Measurements from ENCODE around the gene HLA-G.
"Not testable (repeated sequence)": the region's sequence is repeated elsewhere in the genome, so short reads cannot be mapped to it uniquely, and the experiment has no call there.

Gene HLA-G

DNA sequence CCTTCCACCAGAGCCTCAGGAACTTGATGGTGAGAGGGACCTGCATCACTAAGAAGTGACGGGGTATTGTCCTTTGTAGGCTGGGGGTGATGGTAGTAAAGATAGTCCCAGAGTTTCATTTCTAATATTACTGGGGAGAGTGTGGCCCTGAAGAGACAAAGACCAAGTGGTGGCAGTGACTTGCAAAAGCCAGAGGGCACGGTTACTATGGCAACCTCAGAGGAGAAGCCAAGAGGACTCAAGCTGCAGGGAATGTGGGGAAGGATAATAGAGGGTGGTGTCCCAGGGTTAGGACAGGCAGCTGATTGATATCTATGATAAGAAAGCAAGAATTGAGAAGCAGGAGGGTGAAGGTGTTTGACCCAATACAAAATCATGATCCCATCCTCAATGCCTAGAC is 42.5 kb downstream of the HLA-G start:
- Histone ChIP-seq H4K20me1 (ENCODE audit: insufficient read depth) (no peaks in the 10 kb centered on the region), H3K4me1 (ENCODE audit: low read depth, poor library complexity, severe bottlenecking) (no peaks in the 10 kb centered on the region), H3K79me2 (ENCODE audit: insufficient read depth, low read depth) (no peaks in the 10 kb centered on the region), H2AFZ (ENCODE audit: low read depth) (no peak overlapping the region), H3K4me2 (no peak overlapping the region), H3K27ac (no peak overlapping the region), H3K27me3 (ENCODE audit: insufficient read depth, low read depth) (no peaks in the 10 kb centered on the region), H3K4me3 (IDR thresholded peaks at IDR 0.05; ENCODE audit: insufficient read depth, low read depth, low read length) (no peak overlapping the region), H3K9ac (no peak overlapping the region), H3K36me3 (ENCODE audit: insufficient read depth) (no peaks in the 10 kb centered on the region)
- TF ChIP-seq, protein P1, sequence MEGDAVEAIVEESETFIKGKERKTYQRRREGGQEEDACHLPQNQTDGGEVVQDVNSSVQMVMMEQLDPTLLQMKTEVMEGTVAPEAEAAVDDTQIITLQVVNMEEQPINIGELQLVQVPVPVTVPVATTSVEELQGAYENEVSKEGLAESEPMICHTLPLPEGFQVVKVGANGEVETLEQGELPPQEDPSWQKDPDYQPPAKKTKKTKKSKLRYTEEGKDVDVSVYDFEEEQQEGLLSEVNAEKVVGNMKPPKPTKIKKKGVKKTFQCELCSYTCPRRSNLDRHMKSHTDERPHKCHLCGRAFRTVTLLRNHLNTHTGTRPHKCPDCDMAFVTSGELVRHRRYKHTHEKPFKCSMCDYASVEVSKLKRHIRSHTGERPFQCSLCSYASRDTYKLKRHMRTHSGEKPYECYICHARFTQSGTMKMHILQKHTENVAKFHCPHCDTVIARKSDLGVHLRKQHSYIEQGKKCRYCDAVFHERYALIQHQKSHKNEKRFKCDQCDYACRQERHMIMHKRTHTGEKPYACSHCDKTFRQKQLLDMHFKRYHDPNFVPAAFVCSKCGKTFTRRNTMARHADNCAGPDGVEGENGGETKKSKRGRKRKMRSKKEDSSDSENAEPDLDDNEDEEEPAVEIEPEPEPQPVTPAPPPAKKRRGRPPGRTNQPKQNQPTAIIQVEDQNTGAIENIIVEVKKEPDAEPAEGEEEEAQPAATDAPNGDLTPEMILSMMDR (conservative IDR thresholded peaks at IDR 0.05; ENCODE audit: low read depth, low read length) = no peak

DNA sequence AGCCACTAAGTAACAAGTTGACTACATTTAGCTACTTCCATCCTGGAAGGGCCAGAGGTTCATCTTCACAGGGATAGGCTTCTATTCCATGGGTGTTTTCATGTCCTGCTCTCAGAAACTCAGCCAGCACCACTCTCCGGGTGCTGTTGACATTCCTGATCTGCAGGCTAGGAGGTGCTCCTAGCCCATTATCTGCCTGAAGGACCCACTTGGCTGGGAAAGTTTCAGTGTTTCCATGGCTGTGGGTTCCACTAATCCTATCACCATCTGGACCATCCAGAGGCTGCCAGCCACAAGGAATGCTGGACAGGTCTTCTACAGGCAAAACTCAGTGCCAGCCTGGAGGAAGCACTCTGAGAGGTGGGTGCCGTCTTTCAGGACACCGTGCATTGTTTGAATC is 45.2 kb downstream of the HLA-G start:
- Histone ChIP-seq H3K27me3 (ENCODE audit: insufficient read depth, low read depth) (no peaks in the 10 kb centered on the region), H2AFZ (ENCODE audit: low read depth) (no peak overlapping the region), H3K4me1 (ENCODE audit: low read depth, poor library complexity, severe bottlenecking) (no peaks in the 10 kb centered on the region), H3K36me3 (ENCODE audit: insufficient read depth) (no peaks in the 10 kb centered on the region), H3K4me2 (no peak overlapping the region), H3K79me2 (ENCODE audit: insufficient read depth, low read depth) (no peaks in the 10 kb centered on the region), H3K4me3 (IDR thresholded peaks at IDR 0.05; ENCODE audit: insufficient read depth, low read depth, low read length) (no peak overlapping the region), H3K27ac (no peak overlapping the region), H4K20me1 (ENCODE audit: insufficient read depth) (no peaks in the 10 kb centered on the region), H3K9ac (no peak overlapping the region)
- TF ChIP-seq, protein P1 (conservative IDR thresholded peaks at IDR 0.05; ENCODE audit: low read depth, low read length) = no peak

- no peaks in the 10 kb centered on the region for H3K79me2 ChIP-seq (ENCODE audit: insufficient read depth, low read depth)
- no peak overlapping the region for H3K4me2 ChIP-seq
- TF ChIP-seq, protein P1 (conservative IDR thresholded peaks at IDR 0.05; ENCODE audit: low read depth, low read length) = no peak
- no peak overlapping the region for H2AFZ ChIP-seq (ENCODE audit: low read depth)
- no peaks in the 10 kb centered on the region for H3K4me1 ChIP-seq (ENCODE audit: low read depth, poor library complexity, severe bottlenecking)
- H4K20me1 ChIP-seq (ENCODE audit: insufficient read depth) = no peaks in the 10 kb centered on the region
- no peaks in the 10 kb centered on the region for H3K27me3 ChIP-seq (ENCODE audit: insufficient read depth, low read depth)
- no peak overlapping the region for H3K27ac ChIP-seq
- H3K36me3 ChIP-seq (ENCODE audit: insufficient read depth) = no peaks in the 10 kb centered on the region
- H3K4me3 ChIP-seq (IDR thresholded peaks at IDR 0.05; ENCODE audit: insufficient read depth, low read depth, low read length) = no peak overlapping the region
- no peak overlapping the region for H3K9ac ChIP-seq
These were observed 47.6 kb downstream of the HLA-G start for GRCh38 chr6:29875257-29875656.

DNA sequence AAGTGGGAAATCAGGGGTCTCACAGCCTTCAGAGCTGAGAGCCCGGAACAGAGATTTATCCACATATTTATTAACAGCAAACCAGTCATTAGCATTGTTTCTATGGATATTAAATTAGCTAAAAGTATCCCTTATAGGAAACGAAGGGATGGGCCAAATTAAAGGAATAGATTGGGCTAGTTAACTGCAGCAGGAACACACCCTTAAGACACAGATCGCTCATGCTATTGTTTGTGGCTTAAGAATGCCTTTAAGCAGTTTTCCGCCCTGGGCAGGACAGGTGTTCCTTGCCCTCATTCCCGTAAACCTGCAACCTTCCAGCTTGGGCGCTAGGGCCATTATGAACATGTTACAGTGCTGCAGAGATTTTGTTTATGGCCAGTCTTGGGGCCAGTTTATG is 48.1 kb downstream of the HLA-G start:
- H3K4me2 ChIP-seq; H3K4me1 ChIP-seq (ENCODE audit: low read depth, poor library complexity, severe bottlenecking); H2AFZ ChIP-seq (ENCODE audit: low read depth); H3K27me3 ChIP-seq (ENCODE audit: insufficient read depth, low read depth); H4K20me1 ChIP-seq (ENCODE audit: insufficient read depth); H3K79me2 ChIP-seq (ENCODE audit: insufficient read depth, low read depth); H3K4me3 ChIP-seq (IDR thresholded peaks at IDR 0.05; ENCODE audit: insufficient read depth, low read depth, low read length); H3K36me3 ChIP-seq (ENCODE audit: insufficient read depth); H3K27ac ChIP-seq; H3K9ac ChIP-seq: not testable (repeated sequence)

Measured in KMS-11 (cell line).